Activated CD4-positive, CD25-positive, alpha-beta regulatory T cell treated with anti-CD3 and anti-CD28 coated beads, Interleukin-2, amount 50 U/mL, for 16 hours (primary cell): Measurements from ENCODE around the gene RBM20.

Experiments used
- DNase-seq: peaks from one replicate; pipeline ENCODE4 v3.0.0-alpha.2; 2020; ENCODE audit warnings: low read depth, low spot score

The RBM20 gene

DNA sequence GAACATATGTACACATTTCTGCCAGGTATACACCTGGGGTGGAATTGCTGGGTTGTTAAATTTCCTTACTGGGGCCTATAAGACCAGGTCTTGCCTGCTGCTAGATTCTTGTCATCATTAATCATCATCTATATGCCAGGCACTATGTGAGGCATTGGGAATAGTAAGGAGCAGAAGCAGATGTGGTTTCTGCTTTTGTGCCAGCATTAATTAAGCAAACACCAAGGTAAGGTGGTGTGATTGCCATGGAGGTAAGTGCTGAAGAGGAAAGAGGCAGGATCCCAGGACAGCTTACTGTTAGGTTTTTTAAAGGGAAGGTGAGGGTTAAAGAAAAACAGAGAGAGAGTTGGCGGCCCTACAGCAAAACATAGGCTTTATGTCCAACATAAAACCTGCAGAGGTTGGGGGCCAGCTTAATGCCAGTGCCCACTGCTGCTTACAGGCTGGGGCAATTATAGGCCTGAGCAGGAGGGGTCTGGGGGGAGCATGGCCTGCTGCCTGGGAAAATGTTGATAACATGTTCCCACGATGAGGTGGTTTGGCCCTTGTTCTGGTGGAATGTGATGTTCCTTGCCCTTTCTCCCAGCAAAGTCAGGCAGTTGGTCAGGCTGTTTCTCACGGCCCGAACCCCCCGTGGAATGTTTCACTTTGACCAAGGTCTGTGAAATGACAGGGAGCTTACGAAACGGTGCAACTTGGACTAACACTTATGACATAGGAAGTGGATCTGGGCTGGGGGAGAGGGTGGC, 93.9 kb downstream of the RBM20 start:
- DNase-seq: no peak

DNA sequence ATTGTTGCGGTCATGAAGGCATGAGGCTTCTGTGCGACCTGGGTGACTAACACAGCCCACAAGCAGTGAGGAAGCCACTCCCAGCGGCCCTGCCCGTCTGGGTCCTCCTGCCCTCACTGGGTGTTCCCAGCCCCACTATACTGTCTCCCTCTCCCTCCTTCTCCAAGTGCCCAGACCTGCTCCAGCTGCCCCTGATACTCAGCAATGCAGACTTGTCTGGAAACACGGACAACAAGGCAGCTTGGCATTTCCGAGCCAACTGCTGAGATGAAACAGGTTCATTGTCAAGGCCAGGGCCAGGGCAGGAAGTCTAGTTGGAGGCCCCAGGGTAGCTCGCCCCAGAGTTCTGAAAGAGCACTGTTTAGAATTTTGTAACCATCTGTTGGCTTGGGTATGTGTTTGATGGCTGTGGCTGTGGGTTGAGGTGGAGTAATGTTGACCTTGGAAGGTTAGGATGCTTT, 95.7 kb downstream of the RBM20 start:
- no peak for DNase-seq

DNA sequence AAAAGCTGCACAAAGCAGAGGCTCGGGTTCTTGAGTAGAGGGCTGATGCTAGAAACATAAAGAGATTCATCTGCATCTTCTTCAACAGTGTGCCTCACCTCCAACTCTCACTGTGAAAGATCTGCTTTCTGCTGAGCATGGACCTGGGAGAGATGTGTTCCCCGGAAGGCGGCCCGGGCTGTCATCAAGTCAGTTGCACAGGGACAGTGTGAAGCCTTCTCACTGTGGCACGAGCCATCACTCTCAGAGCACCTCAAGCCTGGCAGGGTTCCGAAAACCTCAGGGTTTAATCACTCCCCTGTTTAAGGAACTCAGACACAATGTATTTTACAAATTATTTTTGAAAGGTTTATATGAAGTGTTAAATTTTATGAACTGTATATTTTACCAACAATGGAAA, 98.7 kb downstream of the RBM20 start:
- DNase-seq: no peak

DNA sequence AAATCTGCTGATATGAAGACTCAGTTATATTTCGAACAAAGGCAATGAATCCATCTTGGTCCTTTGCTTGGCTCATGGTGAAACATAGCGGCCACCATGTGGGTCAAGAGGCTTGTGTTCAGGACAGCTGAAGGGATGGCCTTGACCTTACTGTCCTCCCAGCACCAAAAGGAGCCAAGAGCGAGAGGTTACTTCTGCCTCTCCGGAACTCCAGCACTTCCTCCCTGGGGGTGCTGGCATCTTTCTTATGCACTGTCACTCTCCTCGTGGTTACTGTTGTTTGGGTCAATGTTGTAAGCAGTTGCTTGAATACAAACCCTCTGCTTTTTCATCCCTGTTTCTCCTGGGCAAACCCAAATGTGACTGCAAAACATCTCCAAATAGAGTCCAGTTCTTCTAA, 100.6 kb downstream of the RBM20 start:
- no peak for DNase-seq

DNA sequence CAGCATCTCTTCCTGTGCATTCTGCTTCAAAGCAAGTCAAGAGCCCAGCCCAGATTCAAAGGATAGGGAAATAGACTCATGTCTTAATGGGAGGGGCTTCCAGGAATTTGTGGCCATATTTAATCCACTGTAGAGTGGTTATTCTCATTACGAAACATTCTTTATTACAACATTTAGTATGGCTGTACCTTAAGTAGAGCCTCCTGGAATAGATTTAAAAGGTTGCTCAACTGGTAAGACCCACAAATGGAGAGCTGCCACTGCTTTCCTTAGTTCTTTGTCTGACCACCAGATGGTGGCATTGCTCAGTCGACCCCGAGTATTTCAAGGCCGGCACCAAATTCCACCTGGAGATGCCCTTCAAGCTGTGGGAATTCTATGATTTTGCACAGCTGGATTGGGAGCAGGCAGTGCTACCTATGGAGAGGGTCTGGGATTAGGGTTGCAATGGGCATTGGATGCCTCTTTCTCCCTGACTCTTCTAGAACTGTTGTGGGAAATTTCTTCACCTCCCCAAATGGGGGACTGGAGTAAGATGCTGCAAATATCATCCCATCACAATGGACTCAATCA, 102.2 kb downstream of the RBM20 start:
- no peak for DNase-seq

DNA sequence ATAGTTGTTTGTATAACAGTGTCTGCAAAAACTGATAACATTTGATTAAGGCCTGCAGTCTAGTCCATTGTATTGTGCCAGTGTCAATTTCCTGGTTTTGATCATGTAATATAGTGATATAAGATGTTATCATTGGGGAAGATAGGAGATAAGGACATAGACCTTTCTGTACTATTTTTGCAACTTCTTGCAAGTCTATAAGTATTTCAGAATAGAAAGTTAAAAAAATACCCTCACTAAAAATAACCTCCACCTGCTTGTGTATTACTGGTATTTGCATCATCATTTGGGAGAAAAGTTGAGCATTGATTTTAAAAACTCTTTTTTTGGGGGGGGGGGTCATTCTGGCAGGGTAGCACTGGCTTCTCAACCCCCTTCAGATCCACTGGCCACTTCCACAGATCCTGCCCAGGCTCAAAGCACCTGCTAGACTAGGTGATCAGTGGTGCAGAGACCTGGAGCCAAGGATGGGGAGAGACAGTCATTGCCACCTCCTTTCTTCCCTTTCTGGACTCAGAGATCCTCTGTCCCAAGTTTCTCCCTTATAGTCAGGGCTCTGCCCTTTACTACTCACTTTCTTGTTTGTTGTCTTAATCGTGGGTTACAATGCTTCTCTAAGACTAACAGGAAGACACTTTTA, 103.0 kb downstream of the RBM20 start:
- no peak for DNase-seq

DNA sequence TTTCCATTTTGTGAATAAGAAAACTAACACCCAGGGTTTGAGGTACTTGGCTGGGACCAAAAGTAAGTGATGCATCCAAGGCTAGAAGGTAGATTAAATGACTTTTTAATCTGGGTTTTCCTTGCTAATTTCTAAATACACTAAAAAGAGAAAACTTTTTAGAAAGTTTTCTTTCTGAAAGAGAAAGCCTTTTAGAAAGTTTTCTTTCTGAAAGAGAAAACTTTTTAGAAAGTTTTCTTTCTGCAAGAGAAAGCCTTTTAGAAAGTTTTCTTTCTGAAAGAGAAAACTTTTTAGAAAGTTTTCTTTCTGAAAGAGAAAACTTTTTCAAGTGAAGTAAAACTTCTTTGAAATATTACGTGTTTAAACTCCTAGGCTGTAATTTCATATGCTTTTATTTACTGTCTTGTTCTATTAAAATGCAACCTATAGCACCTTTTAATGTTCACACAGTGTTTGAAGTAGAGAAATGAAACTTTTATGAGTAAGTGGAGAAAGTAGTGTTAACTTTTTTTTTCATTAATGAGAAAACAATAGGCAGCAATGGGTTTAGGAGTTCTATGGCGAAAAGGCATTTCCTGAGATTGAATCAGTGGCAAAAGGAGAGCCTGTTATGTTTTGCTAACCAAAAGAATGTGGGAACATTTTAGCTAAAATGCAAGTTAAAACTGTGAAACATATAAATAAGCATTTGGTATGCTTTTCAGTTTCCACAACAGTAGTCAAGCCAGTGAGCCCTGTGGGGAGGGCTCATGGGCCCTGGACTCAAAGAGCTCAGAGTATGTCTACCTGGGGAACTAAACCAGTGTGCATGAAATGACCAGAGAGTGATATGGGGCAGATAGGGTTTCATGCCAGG, 103.7 kb downstream of the RBM20 start:
- no peak for DNase-seq

DNA sequence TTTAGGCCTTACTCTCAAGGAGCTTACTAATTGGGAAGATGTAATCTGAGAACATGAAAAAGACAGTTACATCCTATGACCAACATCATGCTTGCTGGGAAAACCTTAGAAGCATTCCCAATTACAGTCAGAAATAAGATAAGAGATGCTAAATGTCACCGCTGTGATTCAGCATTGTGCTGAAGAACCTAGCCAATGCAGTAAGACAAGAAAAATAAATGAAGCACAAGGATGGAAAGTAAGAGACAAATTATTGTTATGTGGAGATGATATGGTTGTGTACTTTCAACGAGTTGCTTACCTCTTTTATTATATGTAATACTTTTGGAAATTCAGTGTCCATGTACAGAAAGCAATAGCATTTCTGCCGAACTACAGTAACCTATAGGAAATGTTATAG, 104.8 kb downstream of the RBM20 start:
- DNase-seq: no peak

DNA sequence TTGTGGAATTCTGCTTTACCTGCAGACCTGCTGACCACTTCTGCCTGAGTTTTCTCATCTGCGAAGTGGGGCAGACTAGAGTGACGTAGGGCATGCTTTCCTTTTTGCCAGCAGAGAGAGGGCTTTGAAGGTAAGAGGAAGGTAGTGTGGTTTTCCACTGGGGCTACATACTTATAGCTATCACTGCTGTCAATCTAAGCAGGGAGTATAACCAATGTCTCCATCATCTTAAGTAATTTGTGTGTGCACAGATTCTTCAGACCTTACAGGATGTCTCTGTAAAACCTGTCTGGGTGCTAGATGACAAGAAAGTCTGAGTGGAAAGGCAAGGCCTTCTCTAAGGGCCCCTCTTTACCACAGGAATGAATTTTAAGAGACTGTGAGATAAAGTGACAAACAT, 106.8 kb downstream of the RBM20 start:
- DNase-seq: no peak

DNA sequence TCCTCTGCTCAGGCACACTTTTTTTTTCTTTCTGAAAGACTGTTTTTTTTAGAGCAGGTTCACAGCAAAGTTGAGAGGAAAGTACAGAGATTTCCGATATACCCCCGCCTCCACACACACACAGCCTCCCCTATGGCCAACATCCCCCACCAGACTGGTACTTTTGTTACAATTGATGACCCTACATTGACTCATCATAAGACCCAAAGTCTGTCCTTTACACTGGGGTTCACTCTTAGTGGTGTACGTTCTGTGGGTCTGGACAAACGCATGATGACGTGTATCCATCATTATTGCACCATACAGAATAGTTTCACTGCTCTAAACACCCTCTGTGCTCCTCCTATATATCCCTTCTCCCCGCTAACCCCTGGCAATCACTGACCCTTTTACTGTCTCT, 107.7 kb downstream of the RBM20 start:
- no peak for DNase-seq

DNA sequence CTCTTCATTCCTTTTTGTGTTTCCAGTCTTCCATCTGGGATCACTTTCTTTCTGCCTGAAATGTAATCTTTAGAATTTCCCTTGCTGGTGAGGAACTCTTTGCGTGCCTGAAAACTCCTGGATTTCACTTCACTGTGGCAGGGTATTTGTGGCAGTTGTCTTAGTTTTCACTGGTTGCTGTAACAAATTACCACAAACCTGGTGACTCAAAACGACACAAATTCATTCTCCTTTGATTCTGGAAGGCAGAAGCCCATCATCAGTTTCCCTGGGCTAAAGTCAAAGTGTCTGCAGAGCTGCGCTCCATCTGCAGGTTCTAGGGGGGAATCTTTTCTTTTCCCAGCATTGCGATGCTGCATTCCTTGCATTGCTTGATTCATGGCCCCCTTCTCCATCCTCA, 109.3 kb downstream of the RBM20 start:
- no peak for DNase-seq

DNA sequence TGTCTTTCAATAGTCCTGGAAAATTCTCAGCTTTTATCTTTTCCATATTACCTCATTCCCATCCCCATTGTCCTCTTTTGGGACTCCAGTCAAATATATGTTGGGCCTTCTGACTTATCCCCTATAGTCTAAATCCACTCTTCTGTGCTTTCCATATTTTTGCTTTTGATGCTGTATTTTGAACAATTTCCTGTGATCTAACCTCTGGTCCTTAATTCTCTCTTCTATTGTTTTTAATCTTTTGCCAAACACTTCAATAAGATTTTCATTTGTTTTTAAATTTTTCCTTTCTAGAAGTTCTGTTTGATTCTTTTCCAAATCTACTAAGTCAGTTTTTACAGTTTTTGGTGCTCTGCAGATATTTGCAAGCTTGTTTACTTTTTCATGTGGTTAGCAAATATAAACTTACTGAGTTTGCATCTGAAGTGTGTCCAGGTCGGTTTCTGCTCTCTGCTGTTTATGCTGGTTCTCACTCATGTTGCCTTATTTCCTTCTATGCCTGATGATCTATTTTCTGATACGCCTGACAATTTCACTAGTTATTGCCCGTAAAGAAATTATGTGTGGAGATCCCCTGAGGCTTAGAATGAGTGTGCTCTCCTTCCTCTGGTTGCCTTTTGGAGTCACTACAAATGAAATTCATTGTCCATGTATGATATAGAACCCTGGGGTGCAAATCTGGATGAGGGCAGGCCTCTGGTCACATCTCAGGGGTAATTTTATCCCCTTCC, 110.4 kb downstream of the RBM20 start:
- no peak for DNase-seq

DNA sequence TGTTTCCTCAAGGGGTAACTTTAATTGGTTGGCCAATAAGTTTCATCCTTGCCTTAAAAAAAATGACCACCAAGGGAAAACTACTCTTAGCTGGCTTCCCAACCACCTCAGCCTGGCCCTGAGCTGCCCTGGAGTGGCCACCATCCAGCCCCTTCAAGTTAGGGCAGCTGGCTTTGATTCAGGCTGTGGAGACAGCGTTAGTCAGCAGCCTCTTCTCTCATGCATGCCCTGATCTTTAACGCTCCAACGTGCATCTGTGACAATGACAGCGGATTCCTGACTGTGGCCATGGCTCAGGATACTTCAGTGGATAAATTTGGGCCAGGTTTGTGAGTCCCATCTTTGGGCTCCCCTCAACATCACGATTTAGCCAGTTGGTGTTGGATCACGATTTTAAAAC, 111.6 kb downstream of the RBM20 start:
- DNase-seq: no peak

DNA sequence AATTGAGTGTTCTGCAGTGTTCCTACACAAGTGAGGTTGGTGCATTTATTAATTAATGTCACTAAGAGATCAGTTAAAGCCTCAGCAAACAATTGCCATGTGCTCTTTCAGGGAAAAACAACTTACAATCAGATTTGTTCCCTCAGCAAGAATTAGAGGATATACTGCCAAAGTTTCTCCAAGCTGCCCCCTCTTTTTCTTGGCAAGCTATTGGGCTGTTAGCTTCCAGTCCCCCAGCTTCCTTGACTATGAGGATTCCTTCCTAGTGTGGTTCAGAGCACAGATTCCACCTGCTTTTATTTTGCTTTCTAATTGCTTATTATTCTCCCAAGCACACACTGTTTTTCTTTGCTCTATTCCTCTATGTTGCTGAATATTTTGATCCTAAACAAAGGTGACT, 112.7 kb downstream of the RBM20 start:
- no peak for DNase-seq

DNA sequence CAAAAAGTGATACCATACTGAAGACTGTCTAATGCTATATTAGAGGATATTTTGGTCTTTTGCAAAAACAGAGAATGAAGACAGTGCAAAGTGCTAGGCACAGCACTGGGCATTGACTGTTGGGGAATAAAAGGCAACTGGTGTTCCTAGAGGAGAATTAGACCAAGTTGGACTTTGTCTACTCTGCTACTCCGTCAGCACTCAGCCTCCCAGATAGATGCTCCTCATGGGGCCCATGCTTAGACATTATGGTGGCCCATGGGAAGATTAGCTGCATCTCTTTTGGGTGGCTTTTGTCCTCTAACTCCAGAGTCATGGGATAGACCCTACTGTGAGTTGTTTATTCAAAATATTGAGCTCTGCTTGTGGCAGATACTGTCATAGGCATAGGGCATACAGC, 113.5 kb downstream of the RBM20 start:
- DNase-seq: no peak

DNA sequence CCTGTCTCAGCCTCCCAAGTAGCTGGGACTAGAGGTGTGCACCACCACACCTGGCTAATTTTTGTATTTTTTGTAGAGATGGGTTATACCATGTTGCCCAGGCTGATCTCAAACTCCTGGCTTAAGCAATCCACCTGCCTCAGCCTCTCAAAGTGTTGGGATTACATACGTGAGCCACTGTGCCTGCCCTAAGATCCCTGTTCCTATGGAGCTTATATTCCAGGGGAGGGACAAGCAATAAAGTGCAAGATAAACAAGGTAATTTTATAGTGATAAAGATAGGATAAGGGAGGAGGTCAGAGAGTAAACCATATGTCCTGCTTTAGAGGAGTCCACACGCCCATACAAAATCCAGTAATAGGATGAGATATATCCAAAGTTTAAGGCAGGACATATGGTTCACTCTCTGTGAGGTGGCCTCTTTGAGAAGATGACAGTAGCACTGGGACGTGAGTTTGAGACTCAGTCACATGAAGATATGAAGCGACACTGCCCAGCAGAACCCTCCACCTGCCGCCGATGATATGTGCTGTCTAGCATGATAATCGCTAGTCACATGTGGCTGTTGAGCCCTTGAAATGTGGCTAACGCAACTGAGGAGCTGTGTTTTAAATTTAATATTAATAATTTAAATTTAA, 114.1 kb downstream of the RBM20 start:
- no peak for DNase-seq

DNA sequence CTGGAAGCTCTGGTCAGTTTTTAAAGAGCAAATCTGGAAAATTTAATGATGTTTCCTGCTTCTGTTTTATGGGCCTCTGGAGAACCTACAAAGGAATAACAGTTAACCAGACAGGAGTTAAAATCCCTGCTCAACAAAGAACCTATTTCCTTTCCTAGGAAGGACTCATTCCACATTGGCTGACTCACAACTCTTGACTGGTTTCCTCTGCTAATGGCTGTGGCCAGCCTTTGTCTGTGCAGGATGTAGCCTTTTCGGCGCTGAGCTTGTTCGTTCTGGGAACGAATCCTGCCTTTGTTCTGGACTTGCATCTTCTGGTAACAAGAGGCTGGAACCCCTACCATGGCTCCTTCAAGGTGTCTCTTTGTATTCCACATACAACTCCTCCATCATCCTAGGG, 114.8 kb downstream of the RBM20 start:
- no peak for DNase-seq

DNA sequence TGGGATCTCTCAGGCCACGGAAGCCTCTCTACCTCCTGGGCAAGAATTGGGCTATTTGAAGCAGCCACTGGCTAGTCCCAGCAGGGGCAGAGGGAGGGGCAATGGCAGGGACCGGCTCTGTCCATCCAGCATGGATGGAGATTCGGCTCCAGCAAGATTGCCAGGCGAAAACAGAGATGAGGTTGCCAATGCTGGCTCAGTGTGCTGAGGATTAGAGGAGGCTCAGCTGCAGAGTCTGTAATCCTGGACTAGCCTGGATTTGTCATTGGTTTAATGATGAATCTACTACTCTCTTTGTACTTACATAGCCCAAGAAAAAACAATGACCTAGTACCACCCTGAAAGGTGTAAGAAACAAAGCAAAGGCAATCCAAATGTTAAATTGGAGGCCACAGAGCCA, 115.4 kb downstream of the RBM20 start:
- no peak for DNase-seq

DNA sequence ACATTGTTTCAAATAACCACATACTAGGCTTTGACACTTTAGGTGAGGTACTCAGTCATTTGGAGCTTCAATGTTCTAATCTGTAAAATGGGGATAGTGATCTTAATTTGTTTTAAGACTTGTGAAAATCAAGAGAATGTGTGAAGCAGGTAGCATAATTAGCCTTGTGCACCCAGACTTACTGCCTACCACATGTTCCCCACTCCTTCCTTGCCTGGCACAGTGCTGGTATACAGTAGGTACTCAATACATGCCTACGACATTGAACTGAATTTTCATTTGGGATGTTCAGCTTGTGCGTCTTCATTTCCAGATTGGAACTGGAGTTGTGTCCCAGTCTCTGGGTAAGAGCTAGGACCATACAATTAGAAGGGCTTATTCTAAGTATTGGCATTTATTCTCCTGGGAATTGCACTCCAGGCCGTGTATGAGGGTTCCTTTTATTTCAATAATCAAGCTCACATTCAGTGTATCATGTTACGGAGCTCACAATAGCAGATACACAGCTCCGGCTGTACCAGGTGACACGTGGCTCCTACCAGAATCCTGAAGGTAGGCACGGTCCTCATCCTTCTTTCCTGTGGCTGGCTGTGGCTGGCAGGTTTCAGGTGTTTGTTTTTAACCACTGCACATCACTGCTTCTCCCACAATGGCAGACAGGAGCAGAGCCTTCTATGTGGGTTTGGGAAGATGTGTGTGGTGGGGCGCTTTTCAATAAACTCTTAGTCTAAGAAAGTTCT, 118.1 kb downstream of the RBM20 start:
- DNase-seq: no peak

DNA sequence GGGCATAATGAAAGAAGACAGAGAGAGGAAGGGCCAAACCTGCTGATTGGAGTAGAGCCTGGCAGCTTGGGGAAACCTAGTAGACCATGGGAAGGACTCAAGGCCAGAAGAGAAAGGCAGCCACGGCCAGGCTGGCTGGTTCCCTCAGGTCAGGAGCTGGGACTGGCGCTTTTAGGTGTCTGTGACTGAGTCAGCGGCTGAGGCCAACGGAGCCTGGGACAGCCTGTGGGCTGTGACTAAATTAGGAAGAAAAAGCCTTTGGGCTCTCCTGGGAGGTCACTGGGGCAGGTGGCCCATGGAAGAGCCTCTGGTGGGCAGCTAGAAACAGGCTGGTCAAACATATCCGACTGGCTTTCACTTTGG, 118.7 kb downstream of the RBM20 start:
- DNase-seq: no peak
